GM23248 (cell line): ENCODE measurements around the gene PAPLN. TPM values are rescaled to one million over a fixed set of nuclear protein-coding genes. Genes with fewer than 3 reads are reported as not detected.

ENCODE experiments used
- DNase-seq: peaks from one replicate; pipeline ENCODE4 v3.0.0-alpha.2; 2015
- H2AFZ ChIP-seq: fragments of 200-600 bp; sonication (generic); 2 replicates; pipeline ENCODE4 v1.6.1; 2016; ENCODE audit warnings: antibody characterized with exemption
- H3F3A ChIP-seq: fragments of 200-600 bp; sonication (generic); 2 replicates; pipeline ENCODE4 v1.6.1; 2016; ENCODE audit warnings: mild to moderate bottlenecking, antibody characterized with exemption, mixed run types; ENCODE audit not compliant: insufficient read depth
- H3K27ac ChIP-seq: fragments of 200-600 bp; sonication (generic); 2 replicates; pipeline ENCODE4 v1.5.1; 2016; ENCODE audit warnings: mild to moderate bottlenecking
- H3K27me3 ChIP-seq: fragments of 200-600 bp; sonication (generic); replicated peaks from 2 replicates; pipeline ENCODE4 v1.6.1; 2016; ENCODE audit warnings: mild to moderate bottlenecking; ENCODE audit not compliant: insufficient read depth
- H3K36me3 ChIP-seq: fragments of 200-600 bp; sonication (generic); 2 replicates; pipeline ENCODE4 v1.6.1; 2016; ENCODE audit warnings: low read depth, mild to moderate bottlenecking
- H3K4me1 ChIP-seq: fragments of 200-600 bp; sonication (generic); 2 replicates; pipeline ENCODE4 v1.6.1; 2016; ENCODE audit warnings: mild to moderate bottlenecking; ENCODE audit not compliant: insufficient read depth
- H3K4me2 ChIP-seq: fragments of 200-600 bp; sonication (generic); one replicate; pipeline ENCODE4 v1.6.1; 2016; ENCODE audit warnings: mild to moderate bottlenecking; ENCODE audit not compliant: unreplicated experiment
- H3K4me3 ChIP-seq: fragments of 200-600 bp; sonication (generic); 2 replicates; pipeline ENCODE4 v1.5.1; 2016; ENCODE audit warnings: mild to moderate bottlenecking
- H3K79me2 ChIP-seq: fragments of 200-600 bp; sonication (generic); 2 replicates; pipeline ENCODE4 v1.6.1; 2016; ENCODE audit warnings: mild to moderate bottlenecking; ENCODE audit not compliant: insufficient read depth
- H3K9ac ChIP-seq: fragments of 200-600 bp; sonication (generic); 2 replicates; pipeline ENCODE4 v1.6.1; 2016; ENCODE audit warnings: mild to moderate bottlenecking
- H3K9me2 ChIP-seq: fragments of 200-600 bp; sonication (generic); 2 replicates; pipeline ENCODE4 v1.6.1; 2016; ENCODE audit warnings: mixed run types, mild to moderate bottlenecking, moderate library complexity; ENCODE audit not compliant: insufficient read depth
- H3K9me3 ChIP-seq: fragments of 200-600 bp; sonication (generic); one replicate; pipeline ENCODE4 v1.6.1; 2017; ENCODE audit warnings: low read depth
- H4K20me1 ChIP-seq: fragments of 200-600 bp; sonication (generic); 2 replicates; pipeline ENCODE4 v1.6.0; 2016; ENCODE audit not compliant: insufficient read depth
- EZH2 ChIP-seq: fragments of 200-600 bp; sonication (generic); IDR thresholded peaks from 2 replicates; pipeline ENCODE4 v1.6.1; 2018; ENCODE audit warnings: antibody characterized with exemption, mild to moderate bottlenecking; ENCODE audit not compliant: insufficient read depth, poor library complexity, severe bottlenecking
- EZH2phosphoT487 ChIP-seq: fragments of 200-600 bp; sonication (generic); IDR thresholded peaks from 2 replicates; pipeline ENCODE4 v1.6.1; 2018; ENCODE audit warnings: antibody characterized with exemption, moderate library complexity, mild to moderate bottlenecking, low read depth; ENCODE audit not compliant: insufficient read depth
- WGBS, 2 experiments: methylation state at CpG; one replicate each; pipeline ENCODE4 v1.1.6; 2015 to 2017; ENCODE audit warnings: low lambda C conversion rate in 2 of 2, low coverage in 1 of 2; ENCODE audit errors: missing lambda C conversion rate in 2 of 2; 5-methylcytosine and 5-hydroxymethylcytosine counted together
- in situ Hi-C: fragments of 300-500 bp; cut with MboI; formaldehyde crosslinking; loops from 2 replicates; pipeline ENCODE4 v1.15.0; 2020
- polyA plus RNA-seq: library from polyadenylated mRNA; unstranded; fragments of >200 nt; fragmentation: Nextera tagmentation; extraction: Ambion mirVana; gene quantifications from 2 replicates; pipeline ENCODE4 v1.2.1, GENCODE V29; 2016
- total RNA-seq: library from RNA; depleted of rRNA; stranded (reverse); fragments of >200 nt; shearing (Covaris generic); gene quantifications from 2 replicates; pipeline ENCODE4 v1.2.3, GENCODE V29; 2014

The PAPLN gene
- total and polyA plus RNA-seq, 2 experiments from 2014 or later, result 0.22 to 0.98 TPM

DNA sequence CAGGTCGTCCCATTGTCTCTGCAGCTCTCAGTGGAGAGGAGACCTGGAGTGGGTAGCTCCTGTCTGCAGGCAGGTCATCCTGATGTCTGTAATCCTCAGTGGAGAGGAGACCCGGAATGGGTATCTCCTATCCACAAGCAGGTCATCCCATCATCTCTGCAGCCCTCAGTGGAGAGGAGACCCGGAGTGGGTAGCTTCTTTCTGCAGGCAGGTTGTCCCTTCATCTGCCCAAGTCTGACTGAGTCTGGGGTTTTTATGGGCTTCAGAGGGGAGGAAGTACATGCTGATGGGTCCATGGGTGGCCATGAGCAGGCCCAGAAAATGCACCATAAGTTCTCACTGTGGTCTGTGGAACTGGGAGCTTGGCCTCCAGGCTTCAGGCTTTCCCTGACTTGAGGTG, 28.9 kb upstream of the PAPLN start:
- Histone ChIP-seq H3K4me2 (no peak overlapping the region), H3K4me1 (peaks cover 10% of the 10 kb centered on the region), H3K27me3 (no peaks in the 10 kb centered on the region), H3K27ac (no peak overlapping the region), H4K20me1 (no peaks in the 10 kb centered on the region), H2AFZ (no peak overlapping the region), H3K9me2 (no peaks in the 10 kb centered on the region), H3K4me3 (no peak overlapping the region), H3K79me2 (no peaks in the 10 kb centered on the region), H3K9ac (no peak overlapping the region), H3K9me3 (no peaks in the 10 kb centered on the region), H3K36me3 (peaks cover 50% of the 10 kb centered on the region), H3F3A (peaks cover 7% of the 10 kb centered on the region; the same call in 1 of the 2 replicates)
- 94 to 100% methylated on average over 3 of the region's 3 CpGs for WGBS, 2 experiments
- in situ Hi-C loops, result no loop called here
- TF ChIP-seq EZH2phosphoT487 (no peak), EZH2 (no peak)
- DNase-seq, result no peak

DNA sequence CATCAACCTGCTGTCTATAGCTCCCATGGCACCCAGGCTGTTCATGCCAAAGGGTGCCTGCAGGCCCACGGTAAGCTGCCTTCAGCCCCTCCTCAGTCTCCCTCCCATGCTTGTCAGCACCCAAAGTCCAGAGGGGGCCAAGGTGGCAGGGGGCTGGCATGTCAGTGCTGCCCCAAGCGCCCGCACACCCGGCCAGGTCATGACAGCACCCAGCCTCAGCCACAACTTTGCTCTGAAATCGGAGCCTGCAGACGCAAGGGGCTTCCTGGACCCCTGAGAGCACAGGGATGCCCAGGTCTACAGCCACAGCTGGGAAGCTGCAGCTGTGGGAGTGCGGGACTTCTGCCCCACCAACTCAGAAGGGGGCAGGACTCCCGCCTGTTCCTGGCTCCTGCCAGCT, 28.5 kb upstream of the PAPLN start:
- no peak for DNase-seq
- Histone ChIP-seq H3K9me2 (no peaks in the 10 kb centered on the region), H2AFZ (no peak overlapping the region), H3K9me3 (no peaks in the 10 kb centered on the region), H3K4me1 (peaks cover 10% of the 10 kb centered on the region), H3K4me3 (no peak overlapping the region), H3F3A (peaks cover 7% of the 10 kb centered on the region; the same call in 1 of the 2 replicates), H3K4me2 (no peak overlapping the region), H3K27ac (no peak overlapping the region), H3K36me3 (peaks cover 53% of the 10 kb centered on the region), H3K27me3 (no peaks in the 10 kb centered on the region), H3K79me2 (no peaks in the 10 kb centered on the region), H3K9ac (no peak overlapping the region), H4K20me1 (no peaks in the 10 kb centered on the region)
- TF ChIP-seq EZH2 (no peak), EZH2phosphoT487 (no peak)
- in situ Hi-C loops, result no loop called here
- 98 to 100% methylated on average over 8 of the region's 8 CpGs for WGBS, 2 experiments

DNA sequence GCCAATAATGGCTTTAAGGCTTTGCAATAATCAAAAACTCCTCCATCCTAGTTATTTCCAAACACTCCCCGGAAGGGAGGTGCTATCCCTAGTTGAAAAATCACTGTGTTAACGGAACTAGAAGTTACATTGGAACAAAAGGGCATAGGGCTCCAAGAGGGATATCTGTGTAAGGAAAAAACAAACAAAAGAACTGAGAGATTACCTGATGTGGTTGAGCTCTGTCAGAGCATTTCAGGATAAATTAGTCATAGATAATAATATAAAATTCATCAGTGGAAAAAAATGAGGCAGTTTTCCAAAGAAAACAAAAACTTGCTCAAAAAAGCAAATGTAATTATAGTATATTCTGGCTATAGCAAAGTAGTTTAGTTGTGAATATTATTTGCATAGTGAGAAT, 27.4 kb upstream of the PAPLN start:
- Histone ChIP-seq H3K9me2 (no peaks in the 10 kb centered on the region), H4K20me1 (no peaks in the 10 kb centered on the region), H3K9ac (no peak overlapping the region), H3F3A (peaks cover 7% of the 10 kb centered on the region; the same call in 1 of the 2 replicates), H3K4me1 (peaks cover 10% of the 10 kb centered on the region), H3K79me2 (no peaks in the 10 kb centered on the region), H3K4me3 (no peak overlapping the region), H3K4me2 (peak overlapping the region; percentile 10), H3K9me3 (no peaks in the 10 kb centered on the region), H2AFZ (no peak overlapping the region), H3K27ac (no peak overlapping the region), H3K36me3 (peaks cover 48% of the 10 kb centered on the region; the same call in 1 of the 2 replicates), H3K27me3 (no peaks in the 10 kb centered on the region)
- TF ChIP-seq EZH2, result no peak
- TF ChIP-seq EZH2phosphoT487, result no peak
- DNase-seq, result peak; percentile 35
- in situ Hi-C loops, result no loop called here
- 58 to 69% methylated on average over 2 of the region's 2 CpGs for WGBS, 2 experiments

DNA sequence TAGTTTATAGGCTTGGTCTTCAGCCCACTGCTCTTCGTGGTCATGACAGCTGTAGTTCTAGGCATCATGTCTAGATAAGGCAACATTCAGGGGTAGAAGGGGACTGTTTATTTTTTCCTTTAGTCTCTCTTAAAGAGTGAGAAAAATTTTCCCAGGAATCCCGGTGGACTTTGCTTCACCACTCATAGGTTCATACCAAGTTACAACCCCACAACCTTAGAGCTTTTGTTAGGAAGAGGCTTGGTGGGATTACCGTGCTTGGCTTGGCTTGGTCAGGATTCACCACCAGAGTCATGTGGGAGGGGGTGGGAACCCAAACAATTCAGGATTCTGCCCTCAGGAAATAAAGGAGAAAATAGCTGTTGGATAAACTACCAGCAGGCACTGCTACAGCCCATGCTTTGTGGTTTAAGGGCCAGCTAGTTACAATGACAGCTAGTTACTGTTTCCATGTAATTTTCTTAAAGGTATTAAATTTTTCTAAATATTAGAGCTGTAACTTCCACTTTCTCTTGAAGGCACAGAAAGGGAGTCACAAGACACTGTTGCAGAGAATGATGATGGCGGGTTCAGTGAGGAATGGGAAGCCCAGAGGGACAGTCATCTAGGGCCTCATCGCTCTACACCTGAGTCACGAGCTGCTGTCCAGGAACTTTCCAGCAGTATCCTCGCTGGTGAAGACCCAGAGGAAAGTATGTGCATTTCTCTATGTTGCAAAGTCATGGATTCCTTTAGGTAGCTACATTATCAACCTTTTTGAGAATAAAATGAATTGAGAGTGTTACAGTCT, 25.9 kb upstream of the PAPLN start:
- H3K9me2 ChIP-seq, result no peaks in the 10 kb centered on the region
- WGBS, 2 experiments, result 96 to 98% methylated on average over 7 of the region's 7 CpGs
- H3K4me3 ChIP-seq, result no peak overlapping the region
- H3K9me3 ChIP-seq, result no peaks in the 10 kb centered on the region
- no peak overlapping the region for H3K27ac ChIP-seq
- no peak overlapping the region for H3K4me2 ChIP-seq
- peaks cover 10% of the 10 kb centered on the region for H3K4me1 ChIP-seq
- no peaks in the 10 kb centered on the region for H3K79me2 ChIP-seq
- TF ChIP-seq EZH2phosphoT487 (no peak), EZH2 (no peak)
- H3F3A ChIP-seq, result peaks cover 7% of the 10 kb centered on the region; the same call in 1 of the 2 replicates
- H2AFZ ChIP-seq, result no peak overlapping the region
- in situ Hi-C loops, result no loop called here
- H3K9ac ChIP-seq, result no peak overlapping the region
- H4K20me1 ChIP-seq, result no peaks in the 10 kb centered on the region
- peaks cover 38% of the 10 kb centered on the region; the same call in 1 of the 2 replicates for H3K36me3 ChIP-seq
- no peak for DNase-seq
- H3K27me3 ChIP-seq, result no peaks in the 10 kb centered on the region
